SK-N-SH (cell line): Measurements from ENCODE around the gene UNCX.

ENCODE experiments used
- CTCF ChIP-seq: fragments of 200-600 bp; sonication (generic); IDR thresholded peaks from 2 replicates; pipeline ENCODE4 v1.6.1; 2017; ENCODE audit warnings: antibody characterized with exemption, mild to moderate bottlenecking, moderate library complexity
- FOXM1 ChIP-seq: IDR thresholded peaks from 2 replicates; pipeline ENCODE4 v1.4.0; 2012; ENCODE audit warnings: low read depth, mild to moderate bottlenecking
- GABPA ChIP-seq: IDR thresholded peaks from 2 replicates; pipeline ENCODE4 v1.4.0; 2012; ENCODE audit warnings: low read depth, mild to moderate bottlenecking
- JUND ChIP-seq: IDR thresholded peaks from 2 replicates; pipeline ENCODE4 v1.4.0; 2012
- TAF1 ChIP-seq: IDR thresholded peaks from 2 replicates; pipeline ENCODE4 v1.6.1; 2012; ENCODE audit warnings: low read depth, mild to moderate bottlenecking, low read length, moderate library complexity, borderline replicate concordance
- TF ChIP-seq, protein P1 (sequence below): IDR thresholded peaks from 2 replicates; pipeline ENCODE4 v1.4.0; 2012; ENCODE audit warnings: low read depth

- no peak for TF ChIP-seq CTCF
- no peak for TF ChIP-seq TAF1
- TF ChIP-seq FOXM1 = no peak
- no peak for TF ChIP-seq JUND
- TF ChIP-seq, protein P1, sequence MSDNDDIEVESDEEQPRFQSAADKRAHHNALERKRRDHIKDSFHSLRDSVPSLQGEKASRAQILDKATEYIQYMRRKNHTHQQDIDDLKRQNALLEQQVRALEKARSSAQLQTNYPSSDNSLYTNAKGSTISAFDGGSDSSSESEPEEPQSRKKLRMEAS = no peak
- no peak for TF ChIP-seq GABPA
These were observed 3.3 kb upstream of the UNCX start for GRCh38 chr7:1229202-1229947.
